Hematopoietic multipotent progenitor cell treated with erythropoietin and hydrocortisone succinate and interleukin-3 and kit ligand, for 17 days (in vitro differentiated cells): ENCODE data around the gene KRTAP4-6.
"Not testable (repeated sequence)": the region's sequence is repeated elsewhere in the genome, so short reads cannot be mapped to it uniquely, and the experiment has no call there.

Experiments
- DNase-seq: peaks from one replicate; pipeline ENCODE4 v3.0.0-alpha.2; 2015; ENCODE audit warnings: low spot score

KRTAP4-6 gene

GRCh38 chr17:41140360-41141131 is at the start of gene KRTAP4-6:
Gene KRTAP4-6 (minus strand): TSS chr17:41140544. CDS start chr17:41140487, 57 bp downstream.
- DNase-seq: no peak

GRCh38 chr17:41189837-41190318 is 49.5 kb upstream of the KRTAP4-6 start, which contains the start of gene KRTAP9-1:
Gene KRTAP9-1 (plus strand): TSS chr17:41189887. CDS start chr17:41189887, 0 bp downstream.
- not testable (repeated sequence) for DNase-seq

GRCh38 chr17:41186872-41187271 is 46.5 kb upstream of the KRTAP4-6 start:
- DNase-seq: no peak

GRCh38 chr17:41185001-41185400 is 44.7 kb upstream of the KRTAP4-6 start:
- no peak for DNase-seq

GRCh38 chr17:41184480-41184961 is 44.2 kb upstream of the KRTAP4-6 start, which contains the start of gene KRTAP4-1:
Gene KRTAP4-1 (minus strand): TSS chr17:41184911. CDS start chr17:41184854, 57 bp downstream.
- no peak for DNase-seq

GRCh38 chr17:41178843-41179616 is 38.7 kb upstream of the KRTAP4-6 start:
- DNase-seq: no peak

GRCh38 chr17:41178341-41178740 is 38.0 kb upstream of the KRTAP4-6 start:
- DNase-seq: no peak

GRCh38 chr17:41177727-41178271 is 37.5 kb upstream of the KRTAP4-6 start, which contains the start of gene KRTAP4-2:
Gene KRTAP4-2 (minus strand): TSS chr17:41178221. CDS start chr17:41178164, 57 bp downstream.
- no peak for DNase-seq

GRCh38 chr17:41176744-41177387 is 36.5 kb upstream of the KRTAP4-6 start:
- no peak for DNase-seq

- no peak for DNase-seq
These were observed 31.5 kb upstream of the KRTAP4-6 start for GRCh38 chr17:41171886-41172285.

- no peak for DNase-seq
These were observed 27.8 kb upstream of the KRTAP4-6 start, which contains the start of gene KRTAP4-3 for GRCh38 chr17:41168121-41168520. Gene KRTAP4-3 (minus strand): TSS chr17:41168221. CDS start chr17:41168172, 49 bp downstream.

GRCh38 chr17:41167561-41167960 is 27.2 kb upstream of the KRTAP4-6 start:
- no peak for DNase-seq

- DNase-seq: no peak
These were observed 23.5 kb upstream of the KRTAP4-6 start for GRCh38 chr17:41163828-41164227.

- no peak for DNase-seq
These were observed 20.3 kb upstream of the KRTAP4-6 start, which contains the start of gene KRTAP4-4 for GRCh38 chr17:41160648-41161047. Gene KRTAP4-4 (minus strand): TSS chr17:41160748. CDS start chr17:41160691, 57 bp downstream.

- not testable (repeated sequence) for DNase-seq
These were observed 19.8 kb upstream of the KRTAP4-6 start for GRCh38 chr17:41160190-41160589.

GRCh38 chr17:41153856-41154255 is 13.5 kb upstream of the KRTAP4-6 start:
- DNase-seq: no peak

GRCh38 chr17:41151525-41151924 is 11.2 kb upstream of the KRTAP4-6 start:
- DNase-seq: no peak

GRCh38 chr17:41150026-41150425 is 9.7 kb upstream of the KRTAP4-6 start:
- no peak for DNase-seq

GRCh38 chr17:41149652-41149985 is 9.3 kb upstream of the KRTAP4-6 start, which contains the start of gene KRTAP4-5:
Gene KRTAP4-5 (minus strand): TSS chr17:41149825. CDS start chr17:41149767, 58 bp downstream.
- no peak for DNase-seq

GRCh38 chr17:41148971-41149651 is 8.8 kb upstream of the KRTAP4-6 start:
- not testable (repeated sequence) for DNase-seq
